Suppressor macrophage treated with lipopolysaccharide for 4 hours (primary cell): Measurements from ENCODE around the gene CDH12.

Experiments used
- DNase-seq: peaks from one replicate; pipeline ENCODE4 v3.0.0-alpha.2; 2020

The CDH12 gene

GRCh38 chr5:22757776-22758175 lies 95.4 kb downstream of the CDH12 start:
- no peak for DNase-seq

- DNase-seq = no peak
Observed at GRCh38 chr5:22754155-22754554, 99.0 kb downstream of the CDH12 start.

- no peak for DNase-seq
Observed at GRCh38 chr5:22751536-22751935, 101.6 kb downstream of the CDH12 start.

DNA sequence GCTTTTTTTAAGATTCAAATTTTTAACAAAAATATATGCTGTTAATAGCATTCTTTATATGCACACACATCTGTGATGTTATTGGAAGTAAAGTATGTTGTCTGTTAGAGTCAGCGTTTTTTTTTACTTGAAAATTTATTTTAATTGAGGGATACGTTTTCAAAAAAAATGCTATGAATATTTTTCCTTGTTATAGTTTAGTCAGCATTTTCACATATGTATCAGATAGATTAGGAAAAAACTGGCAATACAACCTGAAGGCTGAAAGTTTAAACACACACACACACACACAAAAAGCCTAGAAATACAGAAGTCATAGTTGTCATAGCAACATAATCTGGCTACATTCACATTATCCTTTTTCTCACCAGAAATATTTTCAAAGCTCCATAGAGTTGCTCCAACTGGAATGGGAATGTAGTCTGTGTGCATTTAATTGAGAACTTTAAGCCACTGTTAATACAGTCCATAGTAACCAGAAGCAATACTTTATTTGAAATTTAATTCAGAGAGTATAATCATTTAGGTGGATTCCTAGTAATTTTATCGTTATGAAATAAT lies 116.6 kb downstream of the CDH12 start:
- DNase-seq = no peak

- no peak for DNase-seq
Observed at GRCh38 chr5:22734907-22735306, 118.2 kb downstream of the CDH12 start.

DNA sequence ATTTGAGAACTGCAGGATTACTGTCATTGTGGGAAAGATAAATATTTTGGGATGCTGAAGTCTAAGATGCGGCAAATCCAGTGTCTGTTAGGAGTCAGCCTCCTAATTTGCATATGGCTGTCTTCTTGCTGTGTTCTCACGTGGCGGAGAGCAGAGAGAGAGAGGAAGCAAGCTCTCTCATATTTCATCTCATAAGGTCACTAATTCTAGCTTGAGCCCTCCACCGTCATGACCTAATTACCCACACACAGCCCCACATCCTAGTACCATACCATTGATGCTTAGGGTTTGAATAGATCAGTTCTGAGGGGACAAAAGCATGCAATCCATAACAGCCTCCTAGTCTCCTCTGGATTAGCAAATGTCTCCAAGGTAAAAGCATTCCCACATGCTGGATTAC lies 124.5 kb downstream of the CDH12 start:
- no peak for DNase-seq

GRCh38 chr5:22722491-22722890 lies 130.7 kb downstream of the CDH12 start:
- no peak for DNase-seq

DNA sequence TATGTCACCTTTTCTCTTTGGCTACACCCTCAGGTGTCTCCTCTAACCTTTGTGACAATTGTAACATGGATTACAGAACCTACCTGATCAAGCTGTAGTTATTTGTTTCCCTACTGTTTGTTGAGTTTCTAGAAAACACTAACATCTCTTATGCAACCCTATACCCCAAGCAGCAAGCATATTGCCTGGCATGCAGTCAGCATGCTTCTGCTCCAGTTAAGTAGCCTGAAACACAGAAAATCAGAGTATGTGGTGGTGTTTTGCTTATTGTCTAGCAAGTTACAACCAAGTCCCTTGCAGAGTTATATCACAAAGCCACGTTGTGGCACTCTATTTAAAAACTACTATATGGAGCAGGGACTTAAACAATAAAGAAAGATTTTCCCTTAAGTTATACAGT lies 131.1 kb downstream of the CDH12 start:
- no peak for DNase-seq

GRCh38 chr5:22719842-22720241 lies 133.3 kb downstream of the CDH12 start:
- no peak for DNase-seq

DNA sequence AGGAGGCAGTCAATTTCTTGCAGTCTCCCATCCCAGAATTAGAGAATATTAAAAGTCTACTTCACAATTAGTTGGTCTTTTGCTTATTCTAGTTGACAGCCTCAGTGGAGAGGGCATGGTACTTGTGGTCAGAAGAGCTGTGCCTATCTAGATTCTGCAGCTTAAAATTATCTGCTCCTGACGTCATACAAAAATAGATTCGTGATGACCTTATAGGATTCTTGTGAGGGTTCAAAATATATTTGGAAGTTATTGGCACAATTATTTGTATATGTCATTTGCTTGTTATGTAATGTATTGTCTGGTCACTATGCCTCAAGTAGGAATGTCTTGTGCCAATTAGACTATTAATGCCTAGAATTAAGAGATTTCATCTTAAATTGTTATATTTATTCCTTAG lies 142.5 kb downstream of the CDH12 start:
- no peak for DNase-seq

- no peak for DNase-seq
Observed at GRCh38 chr5:22709743-22710142, 143.4 kb downstream of the CDH12 start.

DNA sequence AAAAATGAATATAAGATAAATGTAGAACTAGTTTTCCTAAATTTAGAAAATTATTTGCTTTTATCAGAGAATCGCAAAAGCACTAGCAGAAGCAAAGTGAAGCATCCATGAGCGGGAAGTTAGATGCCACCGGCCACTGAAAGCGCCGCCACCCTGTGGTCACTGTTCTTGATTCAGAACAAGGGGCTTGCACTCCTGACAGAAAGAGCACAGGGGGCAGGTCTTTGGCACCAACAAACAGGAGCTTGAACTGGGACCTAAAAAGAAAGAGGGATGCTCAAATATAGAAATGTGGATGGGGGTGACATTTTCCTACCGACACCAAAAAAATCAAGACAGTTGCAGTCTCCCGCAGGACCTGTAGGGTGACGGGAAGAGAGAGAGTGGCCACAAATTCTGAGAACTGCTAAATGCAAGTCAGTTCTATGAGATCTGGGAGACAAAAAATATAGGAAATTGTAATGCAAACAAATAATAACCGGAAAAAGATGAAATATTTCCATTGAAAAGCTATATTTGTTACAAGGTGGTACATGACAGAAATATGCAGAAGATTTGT lies 144.3 kb downstream of the CDH12 start:
- no peak for DNase-seq

GRCh38 chr5:22706901-22707300 lies 146.2 kb downstream of the CDH12 start:
- DNase-seq = no peak

- DNase-seq = no peak
Observed at GRCh38 chr5:22699319-22699718, 153.8 kb downstream of the CDH12 start.

GRCh38 chr5:22693121-22693520 lies 160.0 kb downstream of the CDH12 start:
- no peak for DNase-seq

GRCh38 chr5:22683050-22683449 lies 170.1 kb downstream of the CDH12 start:
- no peak for DNase-seq

- no peak for DNase-seq
Observed at GRCh38 chr5:22678886-22679285, 174.3 kb downstream of the CDH12 start.

DNA sequence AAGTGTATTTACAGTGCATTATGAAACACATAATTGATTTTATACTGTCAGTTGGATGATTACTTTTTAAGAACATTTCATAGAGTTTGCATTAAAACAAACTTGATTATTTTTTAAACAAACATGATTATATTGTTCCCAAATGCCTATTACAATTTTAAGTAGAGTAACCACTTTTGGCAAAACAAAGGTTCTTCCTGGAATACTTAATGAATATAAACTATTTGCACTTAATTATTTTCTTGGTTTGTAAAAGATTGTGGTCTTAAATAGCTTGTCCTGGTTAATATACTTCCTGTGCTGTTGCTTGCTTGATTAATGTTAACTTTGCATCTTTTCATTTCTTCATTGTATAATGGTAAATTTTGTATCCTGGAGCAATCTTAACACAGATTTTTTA lies 180.0 kb downstream of the CDH12 start:
- no peak for DNase-seq

- no peak for DNase-seq
Observed at GRCh38 chr5:22669345-22669744, 183.8 kb downstream of the CDH12 start.

GRCh38 chr5:22665801-22666200 lies 187.3 kb downstream of the CDH12 start:
- no peak for DNase-seq

DNA sequence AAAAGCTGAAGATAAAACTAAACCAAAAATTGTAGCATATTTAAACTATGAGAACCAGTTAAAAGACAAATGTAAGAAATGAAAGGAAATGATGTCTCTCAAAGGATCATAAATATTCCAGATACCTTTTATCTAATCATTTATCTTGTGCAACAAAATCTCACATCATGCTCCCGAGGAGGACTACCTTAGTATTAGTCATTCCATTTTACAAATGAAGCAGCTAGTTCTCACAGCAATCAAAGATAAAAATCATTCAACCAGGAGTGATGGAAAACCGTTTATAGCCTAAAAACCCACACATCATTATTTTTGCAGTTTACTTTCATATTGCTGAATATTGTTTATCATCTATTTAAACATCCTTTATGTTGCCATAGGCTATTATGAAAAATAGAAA lies 190.0 kb downstream of the CDH12 start:
- DNase-seq = no peak

DNA sequence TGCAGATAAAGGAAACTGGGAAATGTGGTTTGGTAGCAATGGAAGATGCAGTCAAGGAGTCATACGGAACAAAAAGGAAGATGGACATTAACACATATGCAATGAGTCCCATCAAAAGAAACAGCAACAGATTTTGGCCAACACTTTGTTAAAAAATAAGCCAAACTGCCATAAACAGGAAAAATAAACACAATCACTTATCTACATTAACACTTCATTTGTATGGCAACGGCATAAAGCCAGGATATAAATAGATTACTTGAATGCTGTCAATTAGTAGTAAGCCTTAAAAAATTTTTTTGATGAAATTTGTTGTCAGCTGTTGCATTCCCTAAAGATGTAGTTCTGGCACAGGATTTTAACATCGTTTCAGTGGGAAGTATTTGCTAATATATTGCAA lies 190.8 kb downstream of the CDH12 start:
- no peak for DNase-seq

DNA sequence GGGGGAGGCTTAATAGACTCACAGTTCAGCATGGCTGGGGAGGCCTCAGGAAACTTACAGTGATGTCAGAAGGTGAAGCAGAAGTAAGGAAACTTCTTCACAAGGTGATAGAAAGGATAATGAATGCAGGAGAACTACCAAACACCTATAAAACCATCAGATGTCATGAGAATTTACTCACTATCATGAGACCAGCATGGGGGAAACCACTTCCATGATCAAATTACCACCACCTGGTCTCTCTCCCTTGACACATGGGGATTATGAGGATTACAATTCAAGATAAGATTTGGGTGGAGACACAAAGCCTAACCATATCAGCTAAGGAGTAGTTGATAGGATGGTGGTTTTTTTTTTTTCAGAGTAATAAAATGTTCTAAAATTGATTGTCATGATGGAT lies 201.8 kb downstream of the CDH12 start:
- no peak for DNase-seq

DNA sequence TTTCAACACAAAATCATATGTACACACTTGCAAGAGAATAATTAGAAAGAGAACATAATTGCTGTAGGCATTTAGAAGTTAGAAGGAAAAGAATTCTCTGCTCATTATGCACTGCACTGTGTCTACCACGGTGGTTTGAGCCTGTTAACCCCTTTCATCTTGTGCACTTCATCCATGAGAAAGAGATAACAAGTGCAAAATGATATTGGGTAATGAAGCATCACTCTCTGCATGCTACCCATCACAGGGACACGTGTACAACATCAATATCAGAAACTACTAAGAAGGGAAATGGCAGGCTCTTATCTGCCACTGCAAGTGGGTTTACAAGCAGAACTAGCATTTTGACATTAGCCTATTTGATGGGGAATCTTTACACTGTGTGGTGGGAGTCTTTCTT lies 202.6 kb downstream of the CDH12 start:
- no peak for DNase-seq

- no peak for DNase-seq
Observed at GRCh38 chr5:22649074-22649473, 204.1 kb downstream of the CDH12 start.

GRCh38 chr5:22644859-22645258 lies 208.3 kb downstream of the CDH12 start:
- no peak for DNase-seq
